Inflammatory macrophage treated with lipopolysaccharide for 4 hours (primary cell): ENCODE results near the gene INHBB.

Experiments
- DNase-seq: peaks from one replicate; pipeline ENCODE4 v3.0.0-alpha.2; 2020

Gene INHBB

DNA sequence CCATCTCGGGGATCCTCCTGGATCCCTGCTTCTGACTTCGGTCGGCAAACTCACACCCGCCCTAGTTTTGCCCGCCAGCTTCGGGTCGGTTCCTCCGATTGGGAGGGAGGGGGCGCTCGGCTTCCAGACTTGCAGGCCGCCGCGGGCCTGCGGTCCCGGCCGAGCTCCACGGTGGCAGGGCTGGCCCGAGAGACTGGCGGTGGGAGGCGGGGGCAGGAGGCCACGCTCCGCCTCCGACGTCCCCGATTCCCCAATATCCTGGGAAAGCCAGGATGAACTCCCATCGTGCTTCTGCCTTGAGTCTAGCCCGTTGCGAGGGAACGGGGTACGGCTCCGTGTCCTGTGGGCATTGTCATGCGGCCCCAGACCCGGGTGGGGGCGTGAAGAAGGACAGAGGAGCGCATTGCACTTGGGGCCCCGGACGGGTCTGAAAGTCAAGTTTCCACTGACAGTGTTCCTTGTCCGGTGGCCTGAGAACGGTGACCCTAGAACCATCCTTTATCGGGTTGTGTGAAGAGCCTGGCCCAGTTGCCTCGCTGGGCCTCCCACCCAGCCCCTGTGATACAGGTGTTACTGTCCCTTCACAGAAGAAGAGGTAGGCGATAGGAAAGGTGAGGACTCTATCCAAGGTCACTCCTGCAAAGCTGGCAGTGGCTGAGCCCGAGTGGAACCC, 2.4 kb upstream of the INHBB start:
- DNase-seq = peak; percentile 55

DNA sequence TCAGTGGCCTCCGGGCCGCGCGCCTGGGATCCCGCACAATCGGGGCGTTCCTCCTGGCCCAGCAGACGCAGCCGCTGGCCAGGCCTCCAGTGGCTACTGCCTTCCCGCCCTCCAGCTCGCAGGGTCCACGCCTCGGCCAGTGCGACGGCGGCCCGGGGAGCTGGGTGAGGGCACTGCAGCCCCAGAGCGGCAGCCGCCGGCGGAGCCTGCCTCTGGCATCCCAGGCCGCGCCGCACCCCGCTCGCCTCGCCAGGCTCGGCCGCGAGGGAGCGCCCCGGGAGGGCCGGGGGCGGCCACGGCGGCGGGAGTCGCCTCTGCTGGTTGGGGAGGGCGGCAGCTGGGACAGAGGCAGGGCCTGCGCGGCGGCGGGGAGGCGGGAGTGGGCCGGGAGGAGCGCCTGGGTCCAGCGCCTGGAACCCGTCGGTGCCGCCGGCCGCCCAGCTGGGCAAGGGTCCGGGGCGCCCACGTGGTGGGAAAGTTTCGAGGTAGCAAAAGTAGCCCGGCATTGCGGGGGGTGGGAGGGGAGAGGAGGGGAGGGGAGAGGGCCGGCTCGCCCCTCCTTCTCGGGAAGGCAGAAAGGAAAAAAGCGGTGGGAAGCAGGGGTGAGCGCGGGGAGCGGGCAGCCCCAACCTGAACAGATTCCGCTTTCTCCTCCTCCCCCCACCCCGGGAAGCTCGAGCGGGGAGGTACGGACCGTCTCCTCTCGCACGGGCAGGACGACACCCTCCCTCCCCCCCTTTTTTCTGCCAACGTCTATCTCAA, 1.5 kb upstream of the INHBB start:
- no peak for DNase-seq

- no peak for DNase-seq
Observed at GRCh38 chr2:120344976-120345581, 857 bp upstream of the INHBB start.

GRCh38 chr2:120345608-120346007, 328 bp upstream of the INHBB start:
- DNase-seq = no peak

DNA sequence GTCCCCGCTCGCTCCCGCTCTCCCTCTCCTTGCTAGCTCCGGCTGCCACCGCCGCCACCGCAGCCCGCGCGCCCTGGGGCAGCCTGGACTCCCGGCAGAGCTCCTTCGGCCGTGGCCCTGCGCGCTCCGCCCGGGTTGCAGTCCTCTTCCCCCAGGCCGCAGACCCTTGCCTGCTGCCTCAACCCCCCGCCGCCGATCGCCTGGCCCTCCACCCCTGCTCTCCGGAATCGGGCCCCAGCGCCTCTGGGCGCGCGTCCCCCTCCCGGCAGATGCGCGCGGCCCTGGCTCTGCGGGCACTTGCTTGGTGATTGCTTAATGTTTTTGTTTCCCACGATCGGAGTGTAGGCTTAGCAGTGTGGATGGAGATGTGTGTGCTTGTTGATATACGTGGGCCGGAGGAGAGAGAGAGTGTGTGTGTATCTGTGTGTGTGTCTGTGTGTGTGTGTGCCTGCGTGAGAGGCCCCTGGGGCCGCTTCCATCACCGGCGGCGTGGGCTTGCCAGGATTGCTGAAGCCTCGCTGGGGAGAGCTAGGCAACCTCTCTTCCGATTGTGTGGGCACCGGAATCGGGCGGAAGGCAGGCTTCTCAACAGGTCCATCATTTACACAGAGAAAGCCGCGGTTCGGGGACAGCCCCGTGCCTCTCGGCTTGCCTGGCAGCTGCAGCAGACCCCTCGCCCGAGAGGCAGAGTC, 877 bp downstream of the INHBB start:
- DNase-seq = no peak

DNA sequence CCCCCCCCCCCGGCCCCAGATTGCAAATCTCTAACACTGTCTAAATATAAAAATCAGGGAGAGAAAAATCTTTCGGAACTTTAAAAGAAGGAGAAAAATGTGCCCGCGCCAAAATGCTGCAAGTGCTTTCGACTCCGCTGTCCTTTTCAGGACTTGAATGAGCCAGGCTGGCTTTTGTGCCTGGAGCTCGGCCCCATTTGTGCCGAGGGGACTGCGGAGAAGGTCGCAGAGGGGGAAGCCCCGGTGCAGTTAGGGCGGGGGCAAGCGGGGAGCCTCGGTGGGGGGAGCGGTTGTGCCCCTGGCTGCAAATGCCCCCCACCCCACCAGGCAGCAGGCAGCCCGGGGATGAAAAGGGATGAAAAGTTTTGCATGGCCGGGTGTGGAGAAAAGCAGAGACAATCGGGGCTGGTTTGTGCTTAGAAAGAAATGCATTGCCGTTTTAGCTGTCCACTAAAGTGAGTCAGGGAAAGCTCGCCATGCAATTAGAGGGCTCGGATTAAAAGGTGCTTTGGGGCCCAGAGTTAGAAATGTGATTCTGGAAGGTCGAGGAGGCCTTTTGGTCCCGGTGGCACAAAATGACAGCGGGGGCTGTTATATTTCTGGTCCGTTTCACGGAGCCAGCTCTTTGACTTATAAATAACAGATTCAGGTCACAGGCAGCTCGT, 1.6 kb downstream of the INHBB start:
- no peak for DNase-seq

DNA sequence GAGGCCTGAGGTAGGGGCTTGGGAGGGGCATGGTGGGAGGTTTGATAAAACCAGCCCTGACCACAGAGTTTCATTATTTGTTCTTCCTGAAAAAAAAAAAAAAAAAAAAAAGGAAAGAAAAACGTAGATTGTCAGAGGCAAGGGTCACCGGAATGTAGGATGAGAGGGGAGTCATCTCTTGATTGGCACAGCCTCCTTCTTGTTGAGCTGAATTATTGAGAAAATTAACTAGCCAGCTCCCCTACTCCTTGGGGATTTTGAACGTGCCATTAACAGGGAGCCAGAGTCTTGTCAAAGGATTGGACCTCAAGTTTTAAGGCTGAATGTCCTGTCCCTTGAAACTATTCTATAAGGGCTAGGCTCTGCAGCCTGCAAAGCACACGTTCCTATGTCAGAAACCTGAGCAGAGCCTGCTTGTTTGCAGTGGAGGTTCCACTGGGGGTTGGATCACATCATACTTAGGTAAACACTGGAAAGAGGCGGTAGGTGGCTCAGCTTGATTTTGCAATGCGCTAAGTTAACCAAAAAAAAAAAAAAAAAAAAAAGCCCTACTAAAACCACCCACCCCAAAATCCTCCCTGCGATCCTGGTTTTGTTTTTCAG, 2.3 kb downstream of the INHBB start:
- DNase-seq = no peak

DNA sequence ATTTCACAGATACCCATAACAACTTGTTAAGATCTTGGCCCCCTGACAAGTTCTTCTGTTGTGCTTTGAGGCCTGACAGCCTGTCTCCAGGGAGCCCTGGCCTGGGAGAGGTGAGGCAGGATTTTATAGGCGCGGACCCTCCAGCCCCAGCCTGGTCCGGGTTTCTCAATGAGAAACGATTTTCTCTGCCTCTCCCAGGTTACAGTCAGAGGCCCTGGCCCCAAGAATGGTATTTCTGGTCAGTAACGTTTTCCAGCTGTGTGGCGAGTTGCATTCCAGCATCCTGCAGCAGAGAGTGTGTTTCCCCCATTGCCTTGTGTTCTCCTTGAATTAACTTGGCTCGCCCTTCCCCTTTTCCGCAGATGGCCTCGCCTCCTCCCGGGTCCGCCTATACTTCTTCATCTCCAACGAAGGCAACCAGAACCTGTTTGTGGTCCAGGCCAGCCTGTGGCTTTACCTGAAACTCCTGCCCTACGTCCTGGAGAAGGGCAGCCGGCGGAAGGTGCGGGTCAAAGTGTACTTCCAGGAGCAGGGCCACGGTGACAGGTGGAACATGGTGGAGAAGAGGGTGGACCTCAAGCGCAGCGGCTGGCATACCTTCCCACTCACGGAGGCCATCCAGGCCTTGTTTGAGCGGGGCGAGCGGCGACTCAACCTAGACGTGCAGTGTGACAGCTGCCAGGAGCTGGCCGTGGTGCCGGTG, 3.0 kb downstream of the INHBB start:
- no peak for DNase-seq

- no peak for DNase-seq
Observed at GRCh38 chr2:120349440-120349921, 3.5 kb downstream of the INHBB start.

- DNase-seq = no peak
Observed at GRCh38 chr2:120350080-120350479, 4.1 kb downstream of the INHBB start.

DNA sequence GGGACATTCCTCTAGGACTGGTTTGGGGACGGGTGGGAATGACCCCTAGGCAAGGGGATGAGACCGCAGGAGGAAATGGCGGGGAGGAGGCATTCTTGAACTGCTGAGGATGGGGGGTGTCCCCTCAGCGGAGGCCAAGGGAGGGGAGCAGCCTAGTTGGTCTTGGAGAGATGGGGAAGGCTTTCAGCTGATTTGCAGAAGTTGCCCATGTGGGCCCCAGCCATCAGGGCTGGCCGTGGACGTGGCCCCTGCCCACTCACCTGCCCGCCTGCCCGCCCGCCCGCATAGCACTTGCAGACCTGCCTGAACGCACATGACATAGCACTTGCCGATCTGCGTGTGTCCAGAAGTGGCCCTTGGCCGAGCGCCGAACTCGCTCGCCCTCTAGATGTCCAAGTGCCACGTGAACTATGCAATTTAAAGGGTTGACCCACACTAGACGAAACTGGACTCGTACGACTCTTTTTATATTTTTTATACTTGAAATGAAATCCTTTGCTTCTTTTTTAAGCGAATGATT, 4.9 kb downstream of the INHBB start:
- DNase-seq = no peak

DNA sequence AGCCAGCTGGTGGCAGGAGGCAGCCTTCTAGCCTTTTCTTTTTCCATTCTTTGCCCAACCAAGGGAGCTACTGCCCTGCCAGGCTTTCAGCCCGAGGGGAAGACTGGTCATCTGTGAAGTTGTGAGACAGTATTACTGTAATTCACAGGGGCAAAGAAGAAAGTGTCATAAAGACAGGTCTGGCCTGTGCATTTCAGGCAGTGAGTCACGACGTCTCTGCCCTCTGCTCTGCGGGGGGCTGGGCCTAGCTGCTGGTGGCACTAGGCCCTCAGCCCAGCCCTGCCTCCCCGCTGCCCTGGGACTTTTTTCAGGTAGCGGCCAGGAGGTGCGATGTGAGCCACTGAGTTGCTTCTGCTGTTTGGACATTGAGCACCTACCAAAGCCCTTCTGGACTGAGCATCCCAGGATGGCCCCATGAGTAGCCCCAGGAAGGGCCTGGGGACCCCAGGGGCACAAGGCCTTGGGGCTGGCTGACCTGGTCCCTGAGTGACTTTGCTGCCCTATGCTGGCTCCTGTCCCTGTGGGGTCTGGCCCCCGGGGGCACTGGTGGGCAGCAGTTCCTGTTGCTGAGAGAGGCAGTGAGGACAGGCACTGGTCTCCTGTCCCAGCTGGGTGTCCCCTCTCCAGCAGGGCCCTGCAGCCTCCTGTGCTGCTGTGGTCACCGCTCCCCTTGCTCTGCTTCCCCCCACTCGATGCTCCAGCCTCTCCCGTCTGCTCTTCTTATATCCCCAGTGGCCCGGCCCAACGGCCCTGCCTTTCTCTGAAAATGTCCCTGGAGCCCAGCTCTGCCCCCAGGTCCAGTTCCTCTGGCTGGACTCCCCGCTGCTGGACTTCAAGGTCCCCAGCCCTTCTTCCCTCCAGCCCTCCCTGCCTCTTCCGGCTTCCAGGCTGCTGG, 7.0 kb downstream of the INHBB start:
- no peak for DNase-seq

DNA sequence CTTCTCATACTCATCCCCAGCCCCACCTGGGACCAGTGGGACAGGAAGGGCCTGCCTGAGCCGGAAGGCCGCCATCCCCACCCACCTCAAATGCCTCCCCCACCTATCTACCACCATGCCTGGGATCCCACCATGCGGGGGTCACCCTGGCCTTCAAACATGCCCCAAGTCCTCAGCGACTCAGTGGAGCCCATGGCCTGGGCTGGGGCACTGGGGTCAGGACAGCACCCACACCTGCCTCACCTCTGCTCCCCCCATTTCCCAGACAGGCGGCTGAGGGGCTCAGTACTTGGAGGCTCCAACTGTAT, 7.6 kb downstream of the INHBB start:
- DNase-seq = no peak

DNA sequence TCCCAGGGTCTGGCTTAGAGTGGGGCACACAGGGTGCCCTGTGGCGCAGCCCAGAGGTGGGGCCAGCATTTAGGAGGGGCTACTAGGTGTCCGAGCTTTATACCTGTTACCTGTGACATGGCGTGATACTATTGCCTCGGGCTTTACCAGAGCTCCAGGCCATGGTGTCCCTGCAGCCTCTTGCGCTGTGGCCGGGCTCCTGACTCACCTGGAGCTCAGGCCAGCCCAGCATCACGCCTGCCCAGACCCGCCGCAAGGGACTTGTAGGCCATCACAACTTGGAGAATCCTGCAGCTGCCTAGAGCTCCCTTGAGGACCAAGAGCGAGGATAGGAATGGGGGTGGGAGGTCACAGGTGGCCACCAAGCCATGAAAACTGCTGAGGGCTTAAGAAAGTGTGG, 8.0 kb downstream of the INHBB start:
- DNase-seq = no peak

- no peak for DNase-seq
Observed at GRCh38 chr2:120354467-120354866, 8.5 kb downstream of the INHBB start.

DNA sequence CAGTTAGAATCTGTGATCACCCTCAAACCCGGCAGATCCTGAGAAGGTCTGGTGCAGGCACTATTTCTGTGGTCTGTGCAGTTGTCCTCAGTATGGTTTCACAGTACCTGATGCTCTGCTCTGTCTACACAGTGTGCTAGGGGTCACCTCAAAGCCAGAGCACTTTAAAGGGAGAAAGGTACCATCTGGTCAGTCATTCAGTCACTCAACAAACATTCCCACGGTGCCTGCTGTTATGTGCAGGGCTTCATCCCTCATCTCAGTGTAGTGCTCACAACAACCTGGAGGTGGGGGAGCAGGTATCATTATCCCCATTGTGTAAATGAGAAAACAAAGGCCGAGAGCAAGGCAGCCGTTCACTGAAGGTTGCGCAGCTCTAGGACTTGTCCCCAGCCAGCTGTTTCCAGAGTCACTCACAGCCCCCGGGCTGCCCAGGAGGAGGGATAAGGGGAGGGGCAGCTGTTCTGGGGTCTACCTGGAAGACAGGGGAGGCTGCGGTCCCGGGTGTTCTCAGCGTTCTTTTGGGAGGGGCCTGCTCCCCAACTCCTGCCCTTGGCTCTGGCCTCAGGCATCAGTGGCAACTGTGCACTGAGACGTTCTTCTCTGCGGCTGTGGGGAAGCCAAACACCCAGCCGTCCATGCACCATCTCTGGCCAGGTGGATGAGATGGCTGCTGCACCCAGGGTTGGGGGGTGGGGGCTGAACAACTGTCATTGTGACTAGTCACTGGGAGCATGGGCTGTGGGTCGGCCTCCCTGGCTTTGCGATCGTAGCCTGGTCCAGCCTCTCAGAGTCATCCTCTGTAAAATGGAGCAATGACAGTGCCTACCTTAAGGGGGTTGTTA, 9.2 kb downstream of the INHBB start:
- no peak for DNase-seq

GRCh38 chr2:120355780-120356266, 9.9 kb downstream of the INHBB start:
- no peak for DNase-seq

DNA sequence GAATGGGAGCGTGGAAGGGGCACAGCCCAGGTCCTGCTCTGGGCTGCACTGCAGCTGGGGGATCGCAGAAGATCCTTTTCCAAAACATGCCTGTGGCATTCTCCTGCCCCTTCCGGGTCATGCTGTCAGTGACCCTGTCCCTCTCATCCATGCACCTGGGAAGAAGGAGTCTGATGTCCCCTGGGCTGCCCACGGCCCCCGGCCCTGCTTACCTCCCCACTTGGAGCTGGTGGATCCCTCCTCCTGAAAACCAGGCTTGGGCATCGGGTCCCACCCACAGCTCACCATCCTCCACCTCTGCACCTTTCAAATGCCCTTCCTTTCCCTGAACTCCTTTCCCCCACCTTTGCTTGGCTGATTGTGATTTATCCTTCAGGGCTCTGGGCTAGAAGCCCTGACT, 11.8 kb downstream of the INHBB start:
- DNase-seq = no peak

DNA sequence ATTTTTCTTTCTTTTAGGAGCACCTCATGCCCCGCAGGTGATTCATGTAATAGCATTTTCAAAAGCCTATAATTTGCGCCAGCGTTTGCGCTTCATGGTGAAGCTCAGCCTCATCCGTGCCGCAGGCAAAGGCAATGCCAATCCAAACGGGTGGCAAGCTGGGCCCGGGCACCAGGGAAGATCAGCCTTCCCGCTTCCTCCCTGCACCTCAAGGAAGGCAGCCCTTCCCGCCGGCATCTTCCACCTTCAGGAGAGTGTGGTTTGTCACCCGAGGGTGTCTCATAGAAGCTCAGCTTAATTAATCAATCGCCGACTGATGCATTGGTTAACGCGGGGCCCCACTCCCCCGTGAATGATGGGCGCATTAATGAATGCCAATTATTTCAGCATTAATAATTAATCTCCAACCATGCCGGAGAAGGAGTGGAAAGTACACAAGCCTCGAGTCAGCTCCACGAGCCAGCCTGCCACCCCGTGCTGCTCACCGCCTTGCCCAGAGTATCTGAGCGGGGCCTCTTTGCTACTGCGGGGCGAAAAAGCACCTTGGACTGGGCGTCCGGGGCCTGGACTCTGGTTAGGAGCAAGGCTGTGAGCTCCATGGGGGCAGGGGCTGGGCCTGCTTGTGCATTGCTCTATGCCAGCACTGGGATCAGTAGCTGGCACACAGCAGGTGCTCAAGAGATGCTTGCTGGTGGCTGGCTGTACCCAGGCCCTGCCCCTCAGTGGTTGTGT, 13.0 kb downstream of the INHBB start:
- DNase-seq = no peak
